GM21786 (cell line): ENCODE measurements around the gene STRADA.

ENCODE experiments used
- ATAC-seq: cut with Tn5 transposase; IDR thresholded peaks from one replicate; pipeline ENCODE4 v1.9.1; 2021; ENCODE audit not compliant: unreplicated experiment

Gene STRADA

GRCh38 chr17:63701868-63702720 is 39.5 kb downstream of the STRADA start:
- no peak for ATAC-seq

DNA sequence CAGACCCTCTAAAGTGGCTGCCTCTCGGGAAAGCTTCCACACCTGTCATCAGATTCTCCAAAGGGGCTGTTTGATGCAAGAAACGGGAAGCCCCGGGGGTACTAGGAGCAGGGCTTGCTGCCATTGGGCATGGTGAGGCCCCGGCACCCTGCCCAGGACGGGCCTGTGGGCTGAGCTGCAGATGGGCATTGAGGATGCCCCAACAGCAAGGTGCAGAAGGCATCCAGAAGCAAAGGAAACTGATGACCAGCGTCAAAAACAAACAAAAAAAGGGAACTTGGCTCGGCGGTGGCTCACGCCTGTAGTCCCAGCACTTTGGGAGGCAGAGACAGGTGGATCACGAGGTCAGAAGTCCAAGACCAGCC is 40.2 kb downstream of the STRADA start:
- ATAC-seq, result no peak

- no peak for ATAC-seq
These were observed 40.8 kb downstream of the STRADA start for GRCh38 chr17:63700528-63701455.

DNA sequence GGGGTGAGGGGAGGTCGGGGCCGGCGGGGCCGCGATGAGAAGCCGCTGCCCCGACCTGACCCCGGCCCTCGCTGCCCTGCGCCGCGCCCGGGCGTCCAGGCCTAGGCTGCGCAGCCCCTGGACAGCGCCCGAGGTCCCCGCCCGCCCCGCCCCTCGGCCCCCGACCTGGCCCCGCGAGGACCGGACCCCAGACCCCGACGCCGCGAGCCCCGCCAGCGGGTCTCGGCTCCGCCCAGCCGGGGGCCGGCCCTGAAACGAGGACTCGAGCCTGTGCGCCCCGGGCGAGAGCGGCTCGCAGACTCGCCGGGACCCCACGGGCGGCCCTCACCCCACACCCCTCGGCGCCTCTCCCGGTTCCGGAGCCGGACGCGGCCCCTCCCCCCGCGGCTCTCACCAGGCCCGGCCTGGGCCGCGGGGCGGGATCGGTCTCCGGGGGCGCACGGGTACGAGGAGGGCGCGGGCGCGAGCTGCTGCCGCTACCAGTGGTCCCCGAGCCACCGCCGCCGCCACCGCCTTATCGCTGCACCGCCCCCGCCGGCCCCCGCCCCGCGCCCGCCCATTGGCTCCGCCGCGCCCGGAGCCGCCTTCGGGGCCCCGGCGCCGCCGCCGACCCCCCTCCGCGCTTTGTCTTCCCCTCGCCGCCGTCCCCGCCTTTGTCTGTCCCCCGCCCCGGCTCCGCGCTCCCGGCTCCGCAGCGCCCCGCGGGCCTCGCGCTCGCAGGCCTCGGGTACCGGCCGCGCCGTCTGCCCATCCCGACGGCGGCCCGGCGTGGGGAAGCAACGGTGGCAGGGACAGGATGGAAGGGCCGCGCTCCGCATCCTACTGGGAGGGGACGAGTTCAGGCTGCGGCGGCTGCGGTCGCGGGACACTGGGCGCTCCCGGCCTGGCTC is 41.7 kb downstream of the STRADA start, which contains the start of gene LIMD2:
Gene LIMD2, minus strand, starts transcription at position 488 of the 890 bp plus-strand sequence. CDS start 827 bp downstream, outside the sequence.
- ATAC-seq, result no peak

DNA sequence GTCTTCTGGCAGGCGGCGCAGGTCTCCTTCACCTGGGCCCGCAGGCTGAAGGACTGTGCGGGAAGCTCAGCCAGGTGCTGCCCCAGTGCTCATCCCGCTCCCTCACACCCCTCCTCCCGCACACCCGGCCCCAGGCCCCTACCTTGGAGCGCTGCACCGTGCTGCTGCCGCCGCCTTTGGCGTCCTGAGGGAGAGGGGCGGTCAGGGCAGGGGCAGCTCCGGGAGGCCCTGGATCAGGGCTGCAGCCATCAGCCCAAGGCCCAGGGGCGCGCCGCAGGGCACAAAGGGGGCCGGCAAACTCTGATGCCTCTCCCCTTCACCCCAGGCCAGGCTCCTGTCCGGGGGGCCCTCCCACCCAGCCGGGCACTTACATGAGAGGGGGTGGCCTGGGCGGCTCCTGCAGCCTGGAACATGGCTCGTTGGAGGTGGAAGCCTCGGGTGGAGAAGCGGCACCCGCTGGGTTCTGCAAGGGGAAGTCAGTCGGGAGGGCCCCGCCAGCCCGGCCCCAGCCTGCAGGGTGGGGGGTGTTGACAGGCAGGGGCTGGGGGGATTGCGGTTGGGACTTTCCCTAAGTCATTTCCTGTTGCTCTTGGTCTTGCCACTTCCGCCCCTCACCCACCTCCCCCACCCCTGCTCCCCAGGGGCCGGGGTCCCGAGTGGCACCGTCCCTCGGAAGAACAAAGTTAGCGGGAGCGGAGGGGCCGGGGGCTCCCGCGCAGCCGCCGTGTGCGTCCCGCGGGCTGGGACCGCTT is 42.5 kb downstream of the STRADA start:
- ATAC-seq, result no peak

DNA sequence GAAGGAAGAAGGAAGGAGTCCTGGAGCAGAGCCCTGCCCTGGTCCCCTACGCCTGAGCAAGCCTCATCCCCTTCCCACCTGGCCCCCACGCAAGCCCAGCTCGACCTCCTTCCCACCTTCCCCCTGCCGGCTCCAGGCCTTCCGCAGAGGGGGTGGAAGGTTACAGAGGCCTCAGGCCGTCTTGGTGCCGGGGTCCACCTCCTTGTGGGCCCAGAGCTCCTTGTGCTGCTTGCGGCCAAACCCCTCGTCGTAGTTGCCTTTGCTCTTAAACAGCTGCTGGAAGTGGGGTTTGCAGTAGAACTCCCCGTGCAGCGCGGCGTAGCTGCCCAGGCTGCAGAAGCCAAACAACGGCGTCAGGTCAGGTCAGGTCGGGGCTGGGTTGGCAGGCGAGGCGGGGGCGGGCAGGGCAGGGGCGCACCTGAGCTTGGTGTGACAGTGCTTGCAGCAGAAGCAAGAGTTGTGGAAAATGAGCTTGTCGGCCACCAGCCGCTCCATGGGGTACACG is 43.2 kb downstream of the STRADA start:
- ATAC-seq, result no peak

DNA sequence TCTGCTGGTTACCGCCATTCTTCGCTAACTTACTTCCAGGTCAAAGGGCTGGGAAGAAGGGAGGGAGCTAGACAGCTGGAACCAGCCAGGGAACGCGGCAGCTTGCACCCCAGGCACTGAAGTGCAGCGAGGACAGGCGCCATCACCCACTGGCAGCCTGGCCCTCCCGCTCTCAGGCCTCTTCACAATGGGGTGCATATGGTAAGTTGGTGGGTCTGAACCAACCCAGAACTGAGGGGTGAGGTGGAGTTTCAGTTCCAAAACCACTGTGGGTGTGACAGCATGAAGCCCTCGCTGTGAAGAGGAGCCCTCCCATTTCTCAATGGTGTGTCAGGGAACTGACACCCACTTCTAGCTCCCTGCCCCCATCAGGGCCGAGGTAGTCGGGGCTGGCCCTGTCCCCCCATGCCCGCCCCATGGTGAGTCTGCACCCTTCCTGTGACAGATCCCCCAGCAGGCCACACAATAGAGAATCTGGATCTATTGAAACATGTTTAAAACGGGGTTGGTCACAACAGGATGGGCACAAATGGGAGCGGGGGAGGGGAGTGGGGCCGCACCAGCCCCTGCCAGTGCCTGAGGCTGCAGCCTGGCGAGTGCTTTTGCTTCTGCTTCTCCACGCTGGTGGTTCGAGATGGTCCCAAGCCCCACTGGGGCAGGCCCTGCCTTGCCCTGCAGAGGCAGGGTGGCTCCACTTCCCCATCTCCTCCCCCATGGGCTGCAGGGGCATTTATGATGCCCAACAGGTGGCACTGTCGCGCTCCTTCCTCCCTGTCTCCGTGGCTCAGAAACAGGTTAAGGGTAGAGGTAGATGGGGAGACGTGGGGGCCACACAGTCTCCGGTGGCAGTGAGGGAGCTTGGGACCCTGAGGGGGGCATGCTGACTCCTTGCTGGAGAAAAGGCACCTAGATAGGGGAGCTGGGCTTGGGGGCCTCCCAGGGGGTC is 44.0 kb downstream of the STRADA start:
- ATAC-seq, result peak; percentile 23

DNA sequence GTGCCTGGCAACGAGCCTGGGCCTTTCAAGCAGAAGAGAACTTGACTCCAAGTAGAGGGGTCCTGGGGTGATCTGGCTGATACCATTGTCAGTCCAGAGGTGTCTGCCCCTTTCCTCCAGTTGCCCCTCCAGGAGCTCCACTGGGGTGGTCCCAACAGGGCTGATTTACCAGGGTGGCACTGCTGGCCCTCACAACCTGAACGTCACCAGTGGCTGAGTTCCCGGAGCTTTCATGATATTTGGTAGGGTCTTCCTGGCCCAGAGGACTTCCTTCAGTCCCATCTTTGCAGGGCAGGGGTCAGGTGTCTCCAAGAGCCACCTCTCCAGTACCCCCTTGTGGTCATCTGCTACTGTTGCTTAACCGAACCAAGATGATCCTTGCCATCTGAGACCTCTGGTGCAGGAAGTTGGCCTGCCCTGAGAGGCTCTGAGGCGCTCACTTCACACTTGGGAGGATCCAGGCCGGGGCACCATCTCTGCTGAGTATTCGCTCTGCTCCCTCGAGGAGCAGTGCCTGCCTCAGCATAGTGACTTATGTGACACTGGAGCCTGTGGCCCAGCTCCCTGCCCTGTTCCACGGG is 45.1 kb downstream of the STRADA start:
- no peak for ATAC-seq

GRCh38 chr17:63695889-63696288 is 45.7 kb downstream of the STRADA start:
- ATAC-seq, result no peak

- ATAC-seq, result no peak
These were observed 46.4 kb downstream of the STRADA start for GRCh38 chr17:63694950-63695773.

DNA sequence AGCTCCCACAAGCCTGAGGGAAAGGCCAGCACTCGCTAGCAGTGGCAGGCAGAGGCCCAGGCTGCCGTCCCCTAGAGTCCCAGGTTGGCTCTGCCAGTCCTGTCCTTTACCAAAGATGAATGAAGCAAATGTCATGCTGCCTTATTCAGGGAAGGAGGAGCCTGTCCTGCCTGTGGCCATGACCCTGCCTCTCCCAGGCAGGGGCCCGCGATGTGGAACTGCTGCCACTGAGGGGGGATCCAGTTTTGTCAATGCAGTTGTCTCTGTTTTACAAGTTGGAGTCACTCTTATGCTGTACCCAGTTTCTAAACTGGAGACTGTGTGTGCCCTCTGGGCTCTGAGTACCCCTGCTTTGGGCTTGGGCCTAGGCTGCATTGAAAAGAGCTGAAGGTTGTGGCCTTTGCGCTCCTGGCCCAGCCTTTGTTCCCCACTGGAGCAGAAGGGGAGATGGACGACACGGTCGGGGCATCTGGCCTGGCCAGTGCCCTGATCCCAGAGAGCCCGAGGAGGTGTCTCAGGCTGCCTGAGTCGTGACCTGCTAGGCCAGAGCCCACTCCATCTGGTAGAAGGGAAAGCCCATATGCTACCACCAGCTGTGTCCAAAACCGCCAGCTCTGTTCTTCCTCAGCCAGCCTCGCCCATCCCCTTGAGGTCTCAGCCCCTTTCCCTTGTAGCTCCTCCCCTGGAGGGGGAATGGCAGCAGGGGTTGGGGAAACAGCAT is 47.2 kb downstream of the STRADA start:
- ATAC-seq, result no peak

GRCh38 chr17:63693411-63694113 is 48.0 kb downstream of the STRADA start:
- no peak for ATAC-seq

- ATAC-seq, result no peak
These were observed 49.3 kb downstream of the STRADA start for GRCh38 chr17:63692195-63692816.

GRCh38 chr17:63689479-63689878 is 52.1 kb downstream of the STRADA start:
- ATAC-seq, result no peak

GRCh38 chr17:63688396-63689020 is 53.1 kb downstream of the STRADA start:
- no peak for ATAC-seq
